Liver (tissue), 9 donors: ENCODE data around the gene MYO5A. TPM values are rescaled to one million over a fixed set of nuclear protein-coding genes. Genes with fewer than 3 reads are reported as not detected.

Experiments
- DNase-seq: peaks from one replicate; pipeline ENCODE4 v3.0.0-alpha.2; 2017; ENCODE audit warnings: low spot score
- H3K27ac ChIP-seq, 2 donors: one replicate each; pipeline ENCODE4 v1.7.0; 2013; ENCODE audit warnings: inconsistent platforms in 2 of 2, low read length in 2 of 2, control low read depth in 1 of 2, low read depth in 1 of 2, mild to moderate bottlenecking in 1 of 2
- H3K27me3 ChIP-seq, 4 donors: one replicate each; pipeline versions ENCODE4 v1.6.1 to v1.7.0; 2013; ENCODE audit warnings: low read length in 3 of 4, inconsistent platforms in 1 of 4, mild to moderate bottlenecking in 1 of 4, moderate library complexity in 1 of 4; ENCODE audit not compliant: control insufficient read depth in 4 of 4, insufficient read depth in 4 of 4
- H3K36me3 ChIP-seq, 4 donors: one replicate each; pipeline versions ENCODE4 v1.6.1 to v1.7.0; 2013; ENCODE audit warnings: low read length in 3 of 4, mild to moderate bottlenecking in 3 of 4, low read depth in 1 of 4, moderate library complexity in 1 of 4; ENCODE audit not compliant: control insufficient read depth in 4 of 4, insufficient read depth in 3 of 4
- H3K4me1 ChIP-seq, 4 donors: one replicate each; pipeline versions ENCODE4 v1.6.1 to v1.7.0; 2013; ENCODE audit warnings: low read length in 3 of 4, mild to moderate bottlenecking in 3 of 4, moderate library complexity in 1 of 4; ENCODE audit not compliant: control insufficient read depth in 4 of 4, insufficient read depth in 4 of 4
- H3K4me3 ChIP-seq, 3 donors: one replicate each; pipeline versions ENCODE4 v1.6.1 to v1.7.0; 2013; ENCODE audit warnings: low read length in 3 of 3, control low read depth in 1 of 3, low read depth in 1 of 3, mild to moderate bottlenecking in 1 of 3
- H3K9ac ChIP-seq, 2 donors: one replicate each; pipeline ENCODE4 v1.7.0; 2013; ENCODE audit warnings: low read length in 2 of 2, mild to moderate bottlenecking in 2 of 2, moderate library complexity in 2 of 2, control low read depth in 1 of 2, low read depth in 1 of 2
- H3K9me3 ChIP-seq, 4 donors: one replicate each; pipeline versions ENCODE4 v1.6.1 to v1.7.0; 2013; ENCODE audit warnings: low read length in 3 of 4; ENCODE audit not compliant: control insufficient read depth in 4 of 4
- EGR1 ChIP-seq, 2 donors: IDR thresholded peaks; 2 replicates each; pipeline ENCODE4 v1.6.1; 2016 to 2018; ENCODE audit warnings: antibody characterized with exemption in 2 of 2, low read depth in 2 of 2
- FOXA1 ChIP-seq: IDR thresholded peaks from 2 replicates; pipeline ENCODE4 v1.6.1; 2016; ENCODE audit warnings: antibody characterized with exemption
- FOXA2 ChIP-seq: IDR thresholded peaks from 2 replicates; pipeline ENCODE4 v1.6.1; 2016; ENCODE audit warnings: antibody characterized with exemption
- GABPA ChIP-seq, 2 donors: IDR thresholded peaks in 1 of 2; conservative IDR thresholded peaks in 1 of 2; 2 replicates each; pipeline ENCODE4 v1.6.1; 2016; ENCODE audit warnings: antibody characterized with exemption in 2 of 2, mild to moderate bottlenecking in 1 of 2, moderate library complexity in 1 of 2
- HNF4A ChIP-seq, 2 donors: conservative IDR thresholded peaks; 2 replicates each; pipeline ENCODE4 v1.6.1; 2016; ENCODE audit warnings: antibody characterized with exemption in 2 of 2, mild to moderate bottlenecking in 2 of 2
- HNF4G ChIP-seq: IDR thresholded peaks from 2 replicates; pipeline ENCODE4 v1.6.1; 2016; ENCODE audit warnings: antibody characterized with exemption
- JUND ChIP-seq, 2 donors: IDR thresholded peaks; 2 replicates each; pipeline ENCODE4 v1.6.1; 2016; ENCODE audit warnings: antibody characterized with exemption in 2 of 2
- NR2F2 ChIP-seq: IDR thresholded peaks from 2 replicates; pipeline ENCODE4 v1.6.1; 2016; ENCODE audit warnings: antibody characterized with exemption
- RAD21 ChIP-seq, 2 donors: IDR thresholded peaks; 2 replicates each; pipeline ENCODE4 v1.6.1; 2016; ENCODE audit warnings: antibody characterized with exemption in 2 of 2, mild to moderate bottlenecking in 2 of 2
- RXRA ChIP-seq, 2 donors: IDR thresholded peaks; 2 replicates each; pipeline ENCODE4 v1.6.1; 2017 to 2018; ENCODE audit warnings: antibody characterized with exemption in 2 of 2, mild to moderate bottlenecking in 1 of 2
- SP1 ChIP-seq: IDR thresholded peaks from 2 replicates; pipeline ENCODE4 v1.6.1; 2018; ENCODE audit warnings: antibody characterized with exemption, mild to moderate bottlenecking
- TAF1 ChIP-seq: conservative IDR thresholded peaks from 2 replicates; pipeline ENCODE4 v1.6.1; 2016; ENCODE audit warnings: antibody characterized with exemption, mild to moderate bottlenecking
- YY1 ChIP-seq: IDR thresholded peaks from 2 replicates; pipeline ENCODE4 v1.6.1; 2016; ENCODE audit warnings: antibody characterized with exemption, mild to moderate bottlenecking
- WGBS: extraction: QIAGEN DNeasy Blood & Tissue Kit; methylation state at CpG from one replicate; pipeline ENCODE4 v1.1.7; 2013; 5-methylcytosine and 5-hydroxymethylcytosine counted together
- polyA plus RNA-seq, 2 donors: library from polyadenylated mRNA; stranded (reverse) in 1 of 2; unstranded in 1 of 2; fragments of 200-250 nt in 1 of 2; fragments of >200 nt in 1 of 2; fragmentation: Nextera tagmentation in 1 of 2; extraction: Ambion mirVana in 1 of 2; gene quantifications; one replicate each; pipeline versions ENCODE4 v1.2.1 to v1.2.3, GENCODE V29; 2013 to 2015
- total RNA-seq, 2 donors: library from RNA; depleted of rRNA; stranded (reverse); fragments of >200 nt; gene quantifications; one replicate each; pipeline ENCODE4 v1.2.3, GENCODE V29; 2014
- TF ChIP-seq, protein P1 (sequence below): IDR thresholded peaks from 2 replicates; pipeline ENCODE4 v1.6.1; 2016; ENCODE audit warnings: antibody characterized with exemption
- TF ChIP-seq, protein P2 (sequence below): IDR thresholded peaks from 2 replicates; pipeline ENCODE4 v1.6.1; 2016; ENCODE audit warnings: antibody characterized with exemption
- TF ChIP-seq, protein P3 (sequence below): IDR thresholded peaks from 2 replicates; pipeline ENCODE4 v1.6.1; 2016; ENCODE audit warnings: antibody characterized with exemption
- TF ChIP-seq, protein P4 (sequence below): IDR thresholded peaks from 2 replicates; pipeline ENCODE4 v1.6.1; 2016; ENCODE audit warnings: antibody characterized with exemption, mild to moderate bottlenecking
- TF ChIP-seq, protein P5 (sequence below): fragments of 150-350 bp; IDR thresholded peaks from 2 replicates; pipeline ENCODE4 v1.5.1; 2017; ENCODE audit warnings: improper control_type of control experiment, low read depth, low read length; ENCODE audit not compliant: missing input control
- donor health status: healthy.
- donor health status: healthy.
- donor health status: healthy.
- donor health status: healthy.
- donor health status: healthy.

The MYO5A gene
- total and polyA plus RNA-seq, 4 donors = 1.0 to 7.1 (median 3.0) TPM

DNA sequence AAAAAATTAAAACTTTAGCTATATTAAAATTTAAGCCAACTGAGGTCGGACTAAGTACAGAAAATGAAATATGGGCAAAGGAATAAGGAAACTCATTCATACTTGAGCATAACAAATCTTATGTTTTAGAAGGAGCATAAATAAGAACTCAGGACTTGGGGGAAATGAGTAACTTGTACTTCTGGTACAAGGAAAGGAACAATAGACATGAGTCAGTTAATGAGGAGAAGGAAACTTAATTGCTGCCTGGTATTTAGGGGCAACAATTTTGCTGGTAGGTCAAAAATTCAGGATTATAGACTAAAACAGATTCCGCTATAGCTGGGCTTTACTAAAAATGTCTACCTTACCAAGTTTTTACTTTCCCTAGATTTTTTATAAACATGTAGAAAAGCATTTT is 113.1 kb downstream of the MYO5A start:
- Histone ChIP-seq H3K4me1 (no peaks in the 10 kb centered on the region), H3K4me3 (no peak overlapping the region), H3K9me3 (no peaks in the 10 kb centered on the region), H3K27ac (no peak overlapping the region), H3K9ac (no peak overlapping the region), H3K36me3 (no peaks in the 10 kb centered on the region), H3K27me3 (no peaks in the 10 kb centered on the region)
- TF ChIP-seq FOXA2 (no peak), NR2F2 (no peak), FOXA1 (no peak), JUND (IDR thresholded peaks at IDR 0.05) (no peak)
- WGBS = 73% methylated on average over 2 of the region's 2 CpGs
- no peak for DNase-seq

DNA sequence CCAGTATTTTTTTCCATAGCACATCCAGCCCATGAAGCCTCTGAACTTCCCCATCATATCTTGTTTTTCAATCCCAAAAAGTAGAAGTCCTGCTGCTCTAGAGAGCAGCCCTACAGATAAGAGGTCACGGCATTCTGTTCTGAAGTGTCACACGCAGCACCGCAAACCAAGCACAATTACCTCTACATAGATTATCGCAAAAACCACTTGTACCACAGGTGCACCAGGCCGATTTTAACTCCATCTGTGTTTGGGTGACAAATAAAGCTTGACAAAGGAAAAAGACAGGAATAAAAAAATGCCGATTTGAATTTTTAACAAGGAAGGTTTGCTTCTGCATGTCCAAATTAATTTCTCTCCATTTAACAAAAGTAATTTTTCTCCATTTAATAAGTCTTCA is 113.7 kb downstream of the MYO5A start:
- DNase-seq = no peak
- TF ChIP-seq RXRA (IDR thresholded peaks at IDR 0.05) = no peak
- no peak for TF ChIP-seq FOXA1
- no peak for TF ChIP-seq YY1
- TF ChIP-seq NR2F2 = no peak
- TF ChIP-seq, protein P1, sequence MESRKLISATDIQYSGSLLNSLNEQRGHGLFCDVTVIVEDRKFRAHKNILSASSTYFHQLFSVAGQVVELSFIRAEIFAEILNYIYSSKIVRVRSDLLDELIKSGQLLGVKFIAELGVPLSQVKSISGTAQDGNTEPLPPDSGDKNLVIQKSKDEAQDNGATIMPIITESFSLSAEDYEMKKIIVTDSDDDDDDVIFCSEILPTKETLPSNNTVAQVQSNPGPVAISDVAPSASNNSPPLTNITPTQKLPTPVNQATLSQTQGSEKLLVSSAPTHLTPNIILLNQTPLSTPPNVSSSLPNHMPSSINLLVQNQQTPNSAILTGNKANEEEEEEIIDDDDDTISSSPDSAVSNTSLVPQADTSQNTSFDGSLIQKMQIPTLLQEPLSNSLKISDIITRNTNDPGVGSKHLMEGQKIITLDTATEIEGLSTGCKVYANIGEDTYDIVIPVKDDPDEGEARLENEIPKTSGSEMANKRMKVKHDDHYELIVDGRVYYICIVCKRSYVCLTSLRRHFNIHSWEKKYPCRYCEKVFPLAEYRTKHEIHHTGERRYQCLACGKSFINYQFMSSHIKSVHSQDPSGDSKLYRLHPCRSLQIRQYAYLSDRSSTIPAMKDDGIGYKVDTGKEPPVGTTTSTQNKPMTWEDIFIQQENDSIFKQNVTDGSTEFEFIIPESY = no peak
- TF ChIP-seq TAF1 = no peak
- no peak for TF ChIP-seq EGR1 (IDR thresholded peaks at IDR 0.05; ENCODE audit: low read depth in 2 of 2)
- no peak for TF ChIP-seq HNF4A (conservative IDR thresholded peaks at IDR 0.05)
- TF ChIP-seq FOXA2 = no peak
- TF ChIP-seq, protein P2, sequence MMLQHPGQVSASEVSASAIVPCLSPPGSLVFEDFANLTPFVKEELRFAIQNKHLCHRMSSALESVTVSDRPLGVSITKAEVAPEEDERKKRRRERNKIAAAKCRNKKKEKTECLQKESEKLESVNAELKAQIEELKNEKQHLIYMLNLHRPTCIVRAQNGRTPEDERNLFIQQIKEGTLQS = no peak
- TF ChIP-seq, protein P3, sequence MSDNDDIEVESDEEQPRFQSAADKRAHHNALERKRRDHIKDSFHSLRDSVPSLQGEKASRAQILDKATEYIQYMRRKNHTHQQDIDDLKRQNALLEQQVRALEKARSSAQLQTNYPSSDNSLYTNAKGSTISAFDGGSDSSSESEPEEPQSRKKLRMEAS = no peak
- TF ChIP-seq, protein P4, sequence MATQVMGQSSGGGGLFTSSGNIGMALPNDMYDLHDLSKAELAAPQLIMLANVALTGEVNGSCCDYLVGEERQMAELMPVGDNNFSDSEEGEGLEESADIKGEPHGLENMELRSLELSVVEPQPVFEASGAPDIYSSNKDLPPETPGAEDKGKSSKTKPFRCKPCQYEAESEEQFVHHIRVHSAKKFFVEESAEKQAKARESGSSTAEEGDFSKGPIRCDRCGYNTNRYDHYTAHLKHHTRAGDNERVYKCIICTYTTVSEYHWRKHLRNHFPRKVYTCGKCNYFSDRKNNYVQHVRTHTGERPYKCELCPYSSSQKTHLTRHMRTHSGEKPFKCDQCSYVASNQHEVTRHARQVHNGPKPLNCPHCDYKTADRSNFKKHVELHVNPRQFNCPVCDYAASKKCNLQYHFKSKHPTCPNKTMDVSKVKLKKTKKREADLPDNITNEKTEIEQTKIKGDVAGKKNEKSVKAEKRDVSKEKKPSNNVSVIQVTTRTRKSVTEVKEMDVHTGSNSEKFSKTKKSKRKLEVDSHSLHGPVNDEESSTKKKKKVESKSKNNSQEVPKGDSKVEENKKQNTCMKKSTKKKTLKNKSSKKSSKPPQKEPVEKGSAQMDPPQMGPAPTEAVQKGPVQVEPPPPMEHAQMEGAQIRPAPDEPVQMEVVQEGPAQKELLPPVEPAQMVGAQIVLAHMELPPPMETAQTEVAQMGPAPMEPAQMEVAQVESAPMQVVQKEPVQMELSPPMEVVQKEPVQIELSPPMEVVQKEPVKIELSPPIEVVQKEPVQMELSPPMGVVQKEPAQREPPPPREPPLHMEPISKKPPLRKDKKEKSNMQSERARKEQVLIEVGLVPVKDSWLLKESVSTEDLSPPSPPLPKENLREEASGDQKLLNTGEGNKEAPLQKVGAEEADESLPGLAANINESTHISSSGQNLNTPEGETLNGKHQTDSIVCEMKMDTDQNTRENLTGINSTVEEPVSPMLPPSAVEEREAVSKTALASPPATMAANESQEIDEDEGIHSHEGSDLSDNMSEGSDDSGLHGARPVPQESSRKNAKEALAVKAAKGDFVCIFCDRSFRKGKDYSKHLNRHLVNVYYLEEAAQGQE = no peak
- no peak for TF ChIP-seq SP1
- TF ChIP-seq, protein P5, sequence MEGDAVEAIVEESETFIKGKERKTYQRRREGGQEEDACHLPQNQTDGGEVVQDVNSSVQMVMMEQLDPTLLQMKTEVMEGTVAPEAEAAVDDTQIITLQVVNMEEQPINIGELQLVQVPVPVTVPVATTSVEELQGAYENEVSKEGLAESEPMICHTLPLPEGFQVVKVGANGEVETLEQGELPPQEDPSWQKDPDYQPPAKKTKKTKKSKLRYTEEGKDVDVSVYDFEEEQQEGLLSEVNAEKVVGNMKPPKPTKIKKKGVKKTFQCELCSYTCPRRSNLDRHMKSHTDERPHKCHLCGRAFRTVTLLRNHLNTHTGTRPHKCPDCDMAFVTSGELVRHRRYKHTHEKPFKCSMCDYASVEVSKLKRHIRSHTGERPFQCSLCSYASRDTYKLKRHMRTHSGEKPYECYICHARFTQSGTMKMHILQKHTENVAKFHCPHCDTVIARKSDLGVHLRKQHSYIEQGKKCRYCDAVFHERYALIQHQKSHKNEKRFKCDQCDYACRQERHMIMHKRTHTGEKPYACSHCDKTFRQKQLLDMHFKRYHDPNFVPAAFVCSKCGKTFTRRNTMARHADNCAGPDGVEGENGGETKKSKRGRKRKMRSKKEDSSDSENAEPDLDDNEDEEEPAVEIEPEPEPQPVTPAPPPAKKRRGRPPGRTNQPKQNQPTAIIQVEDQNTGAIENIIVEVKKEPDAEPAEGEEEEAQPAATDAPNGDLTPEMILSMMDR = no peak
- TF ChIP-seq GABPA (IDR thresholded peaks at IDR 0.05 in 1 of 2, conservative IDR thresholded peaks at IDR 0.05 in 1 of 2) = no peak
- TF ChIP-seq JUND (IDR thresholded peaks at IDR 0.05) = no peak
- TF ChIP-seq RAD21 (IDR thresholded peaks at IDR 0.05) = no peak
- TF ChIP-seq HNF4G = no peak
- Histone ChIP-seq H3K9me3 (no peaks in the 10 kb centered on the region), H3K36me3 (no peaks in the 10 kb centered on the region), H3K27ac (no peak overlapping the region), H3K4me1 (no peaks in the 10 kb centered on the region), H3K27me3 (no peaks in the 10 kb centered on the region), H3K9ac (no peak overlapping the region), H3K4me3 (no peak overlapping the region)
- 83% methylated on average over 6 of the region's 6 CpGs for WGBS
